Parathyroid adenoma (tissue), 2 donors: ENCODE data around the gene WNT7B.

ENCODE experiments used
- H2AFZ ChIP-seq: fragments of 300-600 bp; sonication (generic); one replicate; pipeline ENCODE4 v1.7.0; 2017; ENCODE audit warnings: antibody characterized with exemption, mild to moderate bottlenecking
- H3K27ac ChIP-seq: fragments of 300-600 bp; sonication (generic); one replicate; pipeline ENCODE4 v1.7.0; 2017
- H3K27me3 ChIP-seq: fragments of 300-600 bp; sonication (generic); one replicate; pipeline ENCODE4 v1.7.0; 2017; ENCODE audit warnings: low read length; ENCODE audit not compliant: control insufficient read depth, insufficient read depth
- H3K36me3 ChIP-seq: fragments of 300-600 bp; sonication (generic); one replicate; pipeline ENCODE4 v1.7.0; 2017; ENCODE audit warnings: low read length; ENCODE audit not compliant: control insufficient read depth, insufficient read depth
- H3K4me1 ChIP-seq: fragments of 300-600 bp; sonication (generic); one replicate; pipeline ENCODE4 v1.7.0; 2017; ENCODE audit warnings: control low read depth
- H3K4me2 ChIP-seq: fragments of 300-600 bp; sonication (generic); one replicate; pipeline ENCODE4 v1.7.0; 2017; ENCODE audit warnings: low read length
- H3K4me3 ChIP-seq: fragments of 300-600 bp; sonication (generic); one replicate; pipeline ENCODE4 v1.7.0; 2017; ENCODE audit warnings: low read depth, low read length
- H3K79me2 ChIP-seq: fragments of 300-600 bp; sonication (generic); one replicate; pipeline ENCODE4 v1.7.0; 2017; ENCODE audit warnings: control low read depth
- H3K9ac ChIP-seq: fragments of 300-600 bp; sonication (generic); one replicate; pipeline ENCODE4 v1.7.0; 2017; ENCODE audit warnings: mild to moderate bottlenecking
- H3K9me3 ChIP-seq: fragments of 300-600 bp; sonication (generic); one replicate; pipeline ENCODE4 v1.7.0; 2017; ENCODE audit warnings: low read length; ENCODE audit not compliant: control insufficient read depth
- CTCF ChIP-seq: fragments of 300-600 bp; sonication (generic); IDR thresholded peaks from one replicate; pipeline ENCODE4 v1.7.0; 2017; ENCODE audit warnings: antibody characterized with exemption, mild to moderate bottlenecking
- donor health status: primary hyperparathyroidism.

Gene WNT7B

GRCh38 chr22:45885171-45885840 is 91.7 kb downstream of the WNT7B start:
- Histone ChIP-seq H3K9me3 (no peaks in the 10 kb centered on the region), H3K9ac (no peak overlapping the region), H3K4me1 (no peaks in the 10 kb centered on the region), H3K36me3 (no peaks in the 10 kb centered on the region), H3K79me2 (no peaks in the 10 kb centered on the region), H3K27me3 (no peaks in the 10 kb centered on the region), H3K4me2 (no peak overlapping the region), H2AFZ (no peak overlapping the region), H3K27ac (no peak overlapping the region), H3K4me3 (no peak overlapping the region)
- TF ChIP-seq CTCF: no peak

- Histone ChIP-seq H3K9me3 (no peaks in the 10 kb centered on the region), H3K27me3 (no peaks in the 10 kb centered on the region), H3K4me2 (no peak overlapping the region), H3K9ac (no peak overlapping the region), H3K4me1 (no peaks in the 10 kb centered on the region), H2AFZ (no peak overlapping the region), H3K79me2 (no peaks in the 10 kb centered on the region), H3K36me3 (no peaks in the 10 kb centered on the region), H3K4me3 (no peak overlapping the region), H3K27ac (no peak overlapping the region)
- TF ChIP-seq CTCF: no peak
These were observed 92.5 kb downstream of the WNT7B start for GRCh38 chr22:45884201-45885062.

- TF ChIP-seq CTCF: no peak
- H3K27ac ChIP-seq: no peak overlapping the region
- H3K9ac ChIP-seq: no peak overlapping the region
- H3K79me2 ChIP-seq: no peaks in the 10 kb centered on the region
- H2AFZ ChIP-seq: no peak overlapping the region
- H3K36me3 ChIP-seq: no peaks in the 10 kb centered on the region
- H3K9me3 ChIP-seq: no peaks in the 10 kb centered on the region
- no peak overlapping the region for H3K4me2 ChIP-seq
- H3K4me3 ChIP-seq: no peak overlapping the region
- no peaks in the 10 kb centered on the region for H3K27me3 ChIP-seq
- no peaks in the 10 kb centered on the region for H3K4me1 ChIP-seq
These were observed 93.2 kb downstream of the WNT7B start for GRCh38 chr22:45883811-45884170.

- H3K4me1 ChIP-seq: no peaks in the 10 kb centered on the region
- no peak overlapping the region for H2AFZ ChIP-seq
- H3K9me3 ChIP-seq: no peaks in the 10 kb centered on the region
- H3K4me2 ChIP-seq: no peak overlapping the region
- TF ChIP-seq CTCF: no peak
- H3K36me3 ChIP-seq: no peaks in the 10 kb centered on the region
- H3K27me3 ChIP-seq: no peaks in the 10 kb centered on the region
- H3K9ac ChIP-seq: no peak overlapping the region
- no peak overlapping the region for H3K4me3 ChIP-seq
- no peaks in the 10 kb centered on the region for H3K79me2 ChIP-seq
- H3K27ac ChIP-seq: no peak overlapping the region
These were observed 93.8 kb downstream of the WNT7B start for GRCh38 chr22:45882881-45883810.
